22Rv1 (cell line): ENCODE results near the gene ITGB1.

Source experiments
- CTCF ChIP-seq: fragments of 450-650 bp; IDR thresholded peaks from 2 replicates; pipeline ENCODE4 v1.5.1; 2017; ENCODE audit warnings: mild to moderate bottlenecking
- ZFX ChIP-seq: fragments of 450-650 bp; IDR thresholded peaks from 2 replicates; pipeline ENCODE4 v1.6.1; 2017; ENCODE audit warnings: antibody characterized with exemption, borderline replicate concordance

- TF ChIP-seq CTCF: no peak
- TF ChIP-seq ZFX: no peak
Measured at GRCh38 chr10:32961343-32961894, 3.4 kb upstream of the ITGB1 start.
